Neural cell (in vitro differentiated cells): ENCODE data around the gene TSPEAR.

Experiments used
- EP300 ChIP-seq: fragments of 450-650 bp; conservative IDR thresholded peaks from 2 replicates; pipeline ENCODE4 v1.6.1; 2014; ENCODE audit warnings: antibody characterized with exemption, mild to moderate bottlenecking, moderate library complexity; ENCODE audit not compliant: poor library complexity, severe bottlenecking
- EZH2 ChIP-seq: fragments of 200-600, 300-800 bp; shearing (Covaris generic), sonication (generic); IDR thresholded peaks from 2 replicates; pipeline ENCODE4 v1.6.1; 2014; ENCODE audit warnings: antibody characterized with exemption, low read length, borderline replicate concordance, mild to moderate bottlenecking; ENCODE audit not compliant: insufficient read depth, poor library complexity, severe bottlenecking
- MXI1 ChIP-seq: fragments of 450-650 bp; conservative IDR thresholded peaks from 2 replicates; pipeline ENCODE4 v1.6.1; 2014; ENCODE audit warnings: antibody characterized with exemption, mild to moderate bottlenecking; ENCODE audit not compliant: poor library complexity, severe bottlenecking
- POLR2AphosphoS5 ChIP-seq: IDR thresholded peaks from 2 replicates; pipeline ENCODE4 v1.6.1; 2012
- RAD21 ChIP-seq: fragments of 450-650 bp; conservative IDR thresholded peaks from 2 replicates; pipeline ENCODE4 v1.6.1; 2014; ENCODE audit warnings: antibody characterized with exemption, mild to moderate bottlenecking, moderate library complexity
- SMC3 ChIP-seq: fragments of 450-650 bp; conservative IDR thresholded peaks from 2 replicates; pipeline ENCODE4 v1.6.1; 2014; ENCODE audit warnings: antibody characterized with exemption, mild to moderate bottlenecking, moderate library complexity; ENCODE audit not compliant: poor library complexity
- TAF1 ChIP-seq: IDR thresholded peaks from 2 replicates; pipeline ENCODE4 v1.6.1; 2012; ENCODE audit warnings: low read depth
- TF ChIP-seq, protein P1 (sequence below): fragments of 450-650 bp; IDR thresholded peaks from 2 replicates; pipeline ENCODE4 v1.5.1; 2014; ENCODE audit warnings: antibody characterized with exemption, mild to moderate bottlenecking, moderate library complexity; ENCODE audit not compliant: poor library complexity, severe bottlenecking
- TF ChIP-seq, protein P2 (sequence below): IDR thresholded peaks from 2 replicates; pipeline ENCODE4 v1.6.1; 2012; ENCODE audit warnings: borderline replicate concordance

DNA sequence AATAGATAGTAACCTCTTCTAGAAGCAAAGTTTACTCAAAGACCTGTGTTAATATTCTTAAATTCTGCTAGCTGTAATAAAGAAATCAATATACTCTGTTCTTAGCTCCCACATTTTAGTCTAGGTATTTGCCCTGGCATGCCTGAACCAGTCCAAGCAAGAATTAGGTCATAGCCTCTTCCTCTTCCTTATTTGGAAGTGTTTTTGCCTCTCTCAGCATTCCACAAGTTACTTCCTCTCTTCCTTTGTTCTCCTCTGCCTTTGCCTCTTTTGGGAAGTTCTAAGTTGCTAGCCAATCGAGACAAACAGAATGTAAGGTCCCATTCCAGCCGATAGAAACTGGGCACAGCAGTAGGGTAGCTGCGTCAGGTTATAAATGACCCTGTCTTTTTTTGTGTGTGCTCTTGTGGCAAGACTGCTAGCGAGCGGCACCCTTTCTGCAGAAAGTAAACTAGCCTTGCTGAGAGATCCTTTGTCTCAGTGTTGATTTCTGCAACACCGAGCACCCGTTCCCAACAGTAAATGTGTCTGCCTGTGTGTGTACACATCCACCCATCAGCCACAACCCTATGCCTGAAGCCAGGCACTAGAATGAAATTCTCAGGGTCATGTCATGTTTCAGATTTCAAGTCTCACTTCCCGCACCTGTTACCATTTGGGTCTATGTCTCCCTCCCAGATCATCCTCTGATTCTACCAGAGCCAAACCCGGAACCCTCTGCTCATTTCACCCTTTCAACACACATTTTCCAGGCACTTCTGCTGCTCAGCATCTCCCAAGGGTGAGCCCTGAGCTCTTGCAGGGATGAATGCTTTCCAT is 218.6 kb downstream of the TSPEAR start:
- TF ChIP-seq, protein P1, sequence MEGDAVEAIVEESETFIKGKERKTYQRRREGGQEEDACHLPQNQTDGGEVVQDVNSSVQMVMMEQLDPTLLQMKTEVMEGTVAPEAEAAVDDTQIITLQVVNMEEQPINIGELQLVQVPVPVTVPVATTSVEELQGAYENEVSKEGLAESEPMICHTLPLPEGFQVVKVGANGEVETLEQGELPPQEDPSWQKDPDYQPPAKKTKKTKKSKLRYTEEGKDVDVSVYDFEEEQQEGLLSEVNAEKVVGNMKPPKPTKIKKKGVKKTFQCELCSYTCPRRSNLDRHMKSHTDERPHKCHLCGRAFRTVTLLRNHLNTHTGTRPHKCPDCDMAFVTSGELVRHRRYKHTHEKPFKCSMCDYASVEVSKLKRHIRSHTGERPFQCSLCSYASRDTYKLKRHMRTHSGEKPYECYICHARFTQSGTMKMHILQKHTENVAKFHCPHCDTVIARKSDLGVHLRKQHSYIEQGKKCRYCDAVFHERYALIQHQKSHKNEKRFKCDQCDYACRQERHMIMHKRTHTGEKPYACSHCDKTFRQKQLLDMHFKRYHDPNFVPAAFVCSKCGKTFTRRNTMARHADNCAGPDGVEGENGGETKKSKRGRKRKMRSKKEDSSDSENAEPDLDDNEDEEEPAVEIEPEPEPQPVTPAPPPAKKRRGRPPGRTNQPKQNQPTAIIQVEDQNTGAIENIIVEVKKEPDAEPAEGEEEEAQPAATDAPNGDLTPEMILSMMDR: no peak
- TF ChIP-seq, protein P2, sequence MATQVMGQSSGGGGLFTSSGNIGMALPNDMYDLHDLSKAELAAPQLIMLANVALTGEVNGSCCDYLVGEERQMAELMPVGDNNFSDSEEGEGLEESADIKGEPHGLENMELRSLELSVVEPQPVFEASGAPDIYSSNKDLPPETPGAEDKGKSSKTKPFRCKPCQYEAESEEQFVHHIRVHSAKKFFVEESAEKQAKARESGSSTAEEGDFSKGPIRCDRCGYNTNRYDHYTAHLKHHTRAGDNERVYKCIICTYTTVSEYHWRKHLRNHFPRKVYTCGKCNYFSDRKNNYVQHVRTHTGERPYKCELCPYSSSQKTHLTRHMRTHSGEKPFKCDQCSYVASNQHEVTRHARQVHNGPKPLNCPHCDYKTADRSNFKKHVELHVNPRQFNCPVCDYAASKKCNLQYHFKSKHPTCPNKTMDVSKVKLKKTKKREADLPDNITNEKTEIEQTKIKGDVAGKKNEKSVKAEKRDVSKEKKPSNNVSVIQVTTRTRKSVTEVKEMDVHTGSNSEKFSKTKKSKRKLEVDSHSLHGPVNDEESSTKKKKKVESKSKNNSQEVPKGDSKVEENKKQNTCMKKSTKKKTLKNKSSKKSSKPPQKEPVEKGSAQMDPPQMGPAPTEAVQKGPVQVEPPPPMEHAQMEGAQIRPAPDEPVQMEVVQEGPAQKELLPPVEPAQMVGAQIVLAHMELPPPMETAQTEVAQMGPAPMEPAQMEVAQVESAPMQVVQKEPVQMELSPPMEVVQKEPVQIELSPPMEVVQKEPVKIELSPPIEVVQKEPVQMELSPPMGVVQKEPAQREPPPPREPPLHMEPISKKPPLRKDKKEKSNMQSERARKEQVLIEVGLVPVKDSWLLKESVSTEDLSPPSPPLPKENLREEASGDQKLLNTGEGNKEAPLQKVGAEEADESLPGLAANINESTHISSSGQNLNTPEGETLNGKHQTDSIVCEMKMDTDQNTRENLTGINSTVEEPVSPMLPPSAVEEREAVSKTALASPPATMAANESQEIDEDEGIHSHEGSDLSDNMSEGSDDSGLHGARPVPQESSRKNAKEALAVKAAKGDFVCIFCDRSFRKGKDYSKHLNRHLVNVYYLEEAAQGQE: no peak
- no peak for TF ChIP-seq POLR2AphosphoS5
- no peak for TF ChIP-seq EZH2
- TF ChIP-seq TAF1: no peak
- no peak for TF ChIP-seq SMC3
- no peak for TF ChIP-seq RAD21
- TF ChIP-seq EP300: no peak
- TF ChIP-seq MXI1: no peak
